Measurements from ENCODE around the gene PLD3. TPM values are rescaled to one million over a fixed set of nuclear protein-coding genes. Genes with fewer than 3 reads are reported as not detected.

The PLD3 gene
- total RNA-seq, 4 donors from 2014 or later, result 237 to 302 (median 266) TPM

DNA sequence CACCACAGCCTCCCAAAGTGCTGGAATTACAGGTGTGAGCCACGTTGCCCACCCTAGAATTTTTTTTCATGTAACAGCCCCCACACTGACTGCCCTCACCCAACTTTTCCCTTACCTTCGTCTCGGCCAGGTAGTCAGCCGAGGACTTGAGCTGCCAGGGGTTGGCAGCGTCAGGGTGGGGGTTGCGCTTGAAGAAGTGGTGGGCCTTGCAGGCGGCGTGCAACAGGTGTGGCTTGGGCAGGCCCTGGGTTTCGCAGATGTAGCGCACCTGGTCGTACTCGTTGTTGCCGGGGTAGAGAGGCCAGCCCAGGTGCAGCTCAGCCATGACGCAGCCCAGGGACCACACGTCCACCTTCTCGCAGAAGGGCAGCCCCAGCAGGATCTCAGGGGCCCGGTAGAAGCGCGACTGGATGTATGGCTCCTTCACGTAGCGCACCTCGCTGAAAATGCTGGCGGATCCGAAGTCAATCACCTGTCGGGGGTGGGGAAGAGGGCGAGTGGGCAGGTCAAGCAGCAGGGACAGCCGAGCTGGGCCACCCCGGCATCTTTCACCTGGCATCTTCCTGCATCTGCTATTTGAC lies 35.3 kb downstream of the PLD3 start:
- no peak for ATAC-seq
- TF ChIP-seq POLR2AphosphoS5 (IDR thresholded peaks at IDR 0.05) (no peak), POLR2A (IDR thresholded peaks at IDR 0.05) (no peak), EP300 (IDR thresholded peaks at IDR 0.05) (no peak)
- TF ChIP-seq, protein P1, sequence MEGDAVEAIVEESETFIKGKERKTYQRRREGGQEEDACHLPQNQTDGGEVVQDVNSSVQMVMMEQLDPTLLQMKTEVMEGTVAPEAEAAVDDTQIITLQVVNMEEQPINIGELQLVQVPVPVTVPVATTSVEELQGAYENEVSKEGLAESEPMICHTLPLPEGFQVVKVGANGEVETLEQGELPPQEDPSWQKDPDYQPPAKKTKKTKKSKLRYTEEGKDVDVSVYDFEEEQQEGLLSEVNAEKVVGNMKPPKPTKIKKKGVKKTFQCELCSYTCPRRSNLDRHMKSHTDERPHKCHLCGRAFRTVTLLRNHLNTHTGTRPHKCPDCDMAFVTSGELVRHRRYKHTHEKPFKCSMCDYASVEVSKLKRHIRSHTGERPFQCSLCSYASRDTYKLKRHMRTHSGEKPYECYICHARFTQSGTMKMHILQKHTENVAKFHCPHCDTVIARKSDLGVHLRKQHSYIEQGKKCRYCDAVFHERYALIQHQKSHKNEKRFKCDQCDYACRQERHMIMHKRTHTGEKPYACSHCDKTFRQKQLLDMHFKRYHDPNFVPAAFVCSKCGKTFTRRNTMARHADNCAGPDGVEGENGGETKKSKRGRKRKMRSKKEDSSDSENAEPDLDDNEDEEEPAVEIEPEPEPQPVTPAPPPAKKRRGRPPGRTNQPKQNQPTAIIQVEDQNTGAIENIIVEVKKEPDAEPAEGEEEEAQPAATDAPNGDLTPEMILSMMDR (IDR thresholded peaks at IDR 0.05), result no peak
- Histone ChIP-seq H3K4me1 (no peaks in the 10 kb centered on the region), H3K4me3 (no peak overlapping the region), H3K36me3 (peaks cover 0 to 23% of the 10 kb centered on the region in 2 donors), H3K27ac (no peak overlapping the region), H3K27me3 (no peaks in the 10 kb centered on the region), H3K9me3 (no peaks in the 10 kb centered on the region)
- 53 to 74% methylated on average over 3 to 13 of the region's 28 CpGs for WGBS, 2 donors (ENCODE audit: low coverage in 1 of 2)

DNA sequence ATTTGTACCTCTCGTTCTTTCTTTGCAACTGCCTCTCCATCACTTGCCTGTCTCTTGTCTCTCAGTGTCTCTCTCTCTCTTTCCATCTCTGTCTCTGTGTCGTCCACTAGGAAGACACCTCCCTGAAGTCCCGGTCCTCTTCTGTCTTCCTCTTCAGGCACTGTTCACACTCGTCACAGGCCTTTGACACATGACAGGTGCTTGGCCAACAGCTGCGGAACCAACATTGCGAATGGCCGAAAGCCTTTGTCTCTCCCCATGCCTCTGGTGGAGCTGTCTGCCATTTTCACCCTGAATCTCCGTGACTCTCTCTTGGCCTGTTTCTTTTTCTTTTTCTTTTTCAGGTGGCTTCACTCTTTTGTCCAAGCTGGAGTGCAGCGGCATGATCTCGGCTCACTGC lies 38.7 kb downstream of the PLD3 start:
- no peaks in the 10 kb centered on the region for H3K27me3 ChIP-seq
- H3K27ac ChIP-seq, result no peak overlapping the region
- WGBS, 2 donors (ENCODE audit: low coverage in 1 of 2), result 92% methylated on average over 6 to 10 of the region's 10 CpGs
- no peak overlapping the region for H3K4me3 ChIP-seq
- ATAC-seq, result no peak
- H3K9me3 ChIP-seq, result no peaks in the 10 kb centered on the region
- H3K36me3 ChIP-seq, result no peaks in the 10 kb centered on the region
- H3K4me1 ChIP-seq, result no peaks in the 10 kb centered on the region
- no peak for TF ChIP-seq POLR2A (IDR thresholded peaks at IDR 0.05)

DNA sequence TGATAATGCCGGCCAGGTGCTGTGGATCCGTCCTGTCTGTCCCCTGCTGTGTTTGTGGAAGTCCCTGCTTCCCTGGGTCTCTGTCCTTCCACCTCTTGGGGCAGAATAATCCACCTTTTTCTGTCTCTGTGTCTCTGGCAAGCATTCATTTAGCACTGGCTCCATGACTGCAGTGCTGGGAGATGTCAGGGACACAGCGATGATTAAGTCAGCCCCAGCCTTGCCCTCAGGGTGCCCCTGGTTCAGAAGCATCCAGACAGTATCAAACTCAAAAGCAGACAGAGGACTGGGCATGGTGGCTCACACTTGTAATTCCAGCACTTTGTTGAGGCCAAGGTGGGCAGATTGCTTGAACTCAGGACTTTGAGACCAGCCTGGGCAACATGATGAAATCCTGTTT lies 40.0 kb downstream of the PLD3 start:
- no peak for ATAC-seq
- WGBS, 2 donors (ENCODE audit: low coverage in 1 of 2), result 100% methylated on average over 1 of the region's 3 CpGs; no CpG with 5 or more reads in 1 of the 2 donors
- Histone ChIP-seq H3K4me1 (no peaks in the 10 kb centered on the region), H3K36me3 (no peaks in the 10 kb centered on the region), H3K27ac (no peak overlapping the region), H3K27me3 (no peaks in the 10 kb centered on the region), H3K4me3 (no peak overlapping the region), H3K9me3 (no peaks in the 10 kb centered on the region)
- no peak for TF ChIP-seq POLR2AphosphoS5 (IDR thresholded peaks at IDR 0.05)

DNA sequence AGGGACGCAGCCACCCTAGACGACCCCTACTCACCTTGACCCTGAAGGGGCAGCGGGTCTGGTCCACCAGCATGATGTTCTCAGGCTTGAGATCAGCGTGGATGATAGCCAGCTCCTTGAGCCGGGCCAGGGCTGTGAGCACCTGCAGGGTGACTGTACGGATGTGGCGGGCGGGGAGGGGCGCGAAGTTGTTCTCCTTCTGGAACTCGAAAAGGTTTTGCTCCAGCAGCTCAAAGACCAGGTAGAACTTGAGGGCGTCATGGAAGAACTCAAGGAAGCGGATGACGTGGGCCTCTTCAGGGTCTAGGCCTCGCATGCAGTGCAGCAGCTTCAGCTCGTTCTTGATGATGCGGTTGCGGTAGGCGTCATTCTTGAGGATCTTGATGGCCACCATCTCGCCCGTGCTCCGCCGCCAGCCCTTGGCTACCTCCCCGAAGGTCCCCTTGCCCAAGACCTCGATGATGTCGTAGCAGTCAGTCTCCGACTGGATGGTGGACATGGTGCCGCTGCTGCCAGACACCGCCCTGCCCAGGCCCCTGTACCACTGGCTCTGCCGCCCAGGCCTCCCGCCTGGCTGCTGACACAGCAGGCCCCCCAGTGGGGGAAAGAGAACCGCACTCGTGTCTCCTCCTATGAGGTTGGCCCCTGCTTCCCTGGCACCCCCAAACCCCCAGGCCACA lies 41.0 kb downstream of the PLD3 start:
- Histone ChIP-seq H3K4me3 (no peak overlapping the region), H3K27me3 (no peaks in the 10 kb centered on the region), H3K9me3 (no peaks in the 10 kb centered on the region), H3K4me1 (no peaks in the 10 kb centered on the region), H3K27ac (no peak overlapping the region), H3K36me3 (no peaks in the 10 kb centered on the region)
- no peak for ATAC-seq
- WGBS, 2 donors (ENCODE audit: low coverage in 1 of 2), result 92% methylated on average over 9 to 12 of the region's 33 CpGs
- no peak for TF ChIP-seq POLR2A (IDR thresholded peaks at IDR 0.05)
- TF ChIP-seq, protein P1 (IDR thresholded peaks at IDR 0.05), result no peak
- TF ChIP-seq POLR2AphosphoS5 (IDR thresholded peaks at IDR 0.05), result no peak
- TF ChIP-seq EP300 (IDR thresholded peaks at IDR 0.05), result no peak

GRCh38 chr19:40390084-40390742 lies 41.7 kb downstream of the PLD3 start, which contains the start of gene HIPK4:
Gene HIPK4 (minus strand): TSS chr19:40390181. CDS start chr19:40389902, 279 bp downstream.
- Histone ChIP-seq H3K36me3 (no peaks in the 10 kb centered on the region), H3K4me1 (no peaks in the 10 kb centered on the region), H3K9me3 (no peaks in the 10 kb centered on the region), H3K4me3 (no peak within 1 kb of the TSS), H3K27ac (no peak within 1 kb of the TSS), H3K27me3 (no peaks in the 10 kb centered on the region)
- 85 to 94% methylated on average over 5 of the region's 10 CpGs for WGBS, 2 donors (ENCODE audit: low coverage in 1 of 2)
- no peak for TF ChIP-seq POLR2AphosphoS5 (IDR thresholded peaks at IDR 0.05)
- TF ChIP-seq, protein P1 (IDR thresholded peaks at IDR 0.05), result no peak
- no peak for TF ChIP-seq EP300 (IDR thresholded peaks at IDR 0.05)
- TF ChIP-seq POLR2A (IDR thresholded peaks at IDR 0.05), result no peak
- no peak for ATAC-seq
